ENCODE data around the gene FAM107B. TPM values are rescaled to one million over a fixed set of nuclear protein-coding genes. Genes with fewer than 3 reads are reported as not detected.

Gene FAM107B
- total RNA-seq, 1 donor, result 17.7 TPM

DNA sequence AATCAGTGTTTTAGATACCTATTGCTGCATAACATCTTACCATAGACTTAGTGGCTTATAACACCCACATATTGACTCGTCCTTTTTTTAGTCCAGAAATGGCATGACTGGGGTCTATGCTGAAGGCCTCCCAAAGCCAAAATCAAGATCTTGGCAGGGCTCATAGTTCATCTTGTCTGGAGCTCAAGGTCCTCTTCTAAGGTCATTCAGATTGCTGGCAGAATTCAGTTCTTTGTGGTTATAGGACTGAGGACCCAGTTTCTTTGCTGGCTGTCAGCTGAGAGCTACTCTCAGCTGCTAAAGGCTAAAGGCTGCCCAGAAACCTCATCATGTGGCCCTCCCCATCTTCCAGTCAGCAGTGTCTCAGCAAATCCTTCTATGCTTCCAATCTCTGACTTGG is 165.5 kb downstream of the FAM107B start:
- no peak overlapping the region for H3K4me3 ChIP-seq (ENCODE audit: low read depth, low read length)
- no peak for DNase-seq (ENCODE audit: low read depth)
- TF ChIP-seq, protein P1, sequence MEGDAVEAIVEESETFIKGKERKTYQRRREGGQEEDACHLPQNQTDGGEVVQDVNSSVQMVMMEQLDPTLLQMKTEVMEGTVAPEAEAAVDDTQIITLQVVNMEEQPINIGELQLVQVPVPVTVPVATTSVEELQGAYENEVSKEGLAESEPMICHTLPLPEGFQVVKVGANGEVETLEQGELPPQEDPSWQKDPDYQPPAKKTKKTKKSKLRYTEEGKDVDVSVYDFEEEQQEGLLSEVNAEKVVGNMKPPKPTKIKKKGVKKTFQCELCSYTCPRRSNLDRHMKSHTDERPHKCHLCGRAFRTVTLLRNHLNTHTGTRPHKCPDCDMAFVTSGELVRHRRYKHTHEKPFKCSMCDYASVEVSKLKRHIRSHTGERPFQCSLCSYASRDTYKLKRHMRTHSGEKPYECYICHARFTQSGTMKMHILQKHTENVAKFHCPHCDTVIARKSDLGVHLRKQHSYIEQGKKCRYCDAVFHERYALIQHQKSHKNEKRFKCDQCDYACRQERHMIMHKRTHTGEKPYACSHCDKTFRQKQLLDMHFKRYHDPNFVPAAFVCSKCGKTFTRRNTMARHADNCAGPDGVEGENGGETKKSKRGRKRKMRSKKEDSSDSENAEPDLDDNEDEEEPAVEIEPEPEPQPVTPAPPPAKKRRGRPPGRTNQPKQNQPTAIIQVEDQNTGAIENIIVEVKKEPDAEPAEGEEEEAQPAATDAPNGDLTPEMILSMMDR (IDR thresholded peaks at IDR 0.05; ENCODE audit: insufficient read depth, low read depth, low read length), result no peak

GRCh38 chr10:14608381-14609001 is 166.2 kb downstream of the FAM107B start:
- H3K4me3 ChIP-seq (ENCODE audit: low read depth, low read length), result no peak overlapping the region
- no peak for DNase-seq (ENCODE audit: low read depth)
- TF ChIP-seq, protein P1 (IDR thresholded peaks at IDR 0.05; ENCODE audit: insufficient read depth, low read depth, low read length), result no peak

DNA sequence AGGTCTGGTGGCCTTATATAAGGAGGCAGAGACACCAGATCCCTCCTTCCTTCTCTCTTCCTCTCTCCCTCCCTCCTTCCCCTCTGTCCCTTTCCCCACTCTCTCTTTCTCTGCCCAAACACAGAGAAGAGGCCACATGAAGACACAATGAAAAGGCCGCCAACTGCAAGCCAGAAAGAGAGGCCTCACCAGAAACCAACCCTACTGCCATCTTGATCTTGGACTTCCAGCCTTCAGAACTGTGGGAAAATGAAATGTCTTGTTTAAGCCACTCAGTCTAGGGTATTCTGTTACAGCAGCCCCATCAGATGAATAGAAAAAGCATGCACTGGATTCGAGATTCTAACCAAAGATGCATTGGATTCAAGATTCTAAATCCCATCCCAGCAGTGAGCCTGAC is 168.1 kb downstream of the FAM107B start:
- TF ChIP-seq, protein P1 (IDR thresholded peaks at IDR 0.05; ENCODE audit: insufficient read depth, low read depth, low read length), result no peak
- no peak for DNase-seq (ENCODE audit: low read depth)
- no peak overlapping the region for H3K4me3 ChIP-seq (ENCODE audit: low read depth, low read length)

DNA sequence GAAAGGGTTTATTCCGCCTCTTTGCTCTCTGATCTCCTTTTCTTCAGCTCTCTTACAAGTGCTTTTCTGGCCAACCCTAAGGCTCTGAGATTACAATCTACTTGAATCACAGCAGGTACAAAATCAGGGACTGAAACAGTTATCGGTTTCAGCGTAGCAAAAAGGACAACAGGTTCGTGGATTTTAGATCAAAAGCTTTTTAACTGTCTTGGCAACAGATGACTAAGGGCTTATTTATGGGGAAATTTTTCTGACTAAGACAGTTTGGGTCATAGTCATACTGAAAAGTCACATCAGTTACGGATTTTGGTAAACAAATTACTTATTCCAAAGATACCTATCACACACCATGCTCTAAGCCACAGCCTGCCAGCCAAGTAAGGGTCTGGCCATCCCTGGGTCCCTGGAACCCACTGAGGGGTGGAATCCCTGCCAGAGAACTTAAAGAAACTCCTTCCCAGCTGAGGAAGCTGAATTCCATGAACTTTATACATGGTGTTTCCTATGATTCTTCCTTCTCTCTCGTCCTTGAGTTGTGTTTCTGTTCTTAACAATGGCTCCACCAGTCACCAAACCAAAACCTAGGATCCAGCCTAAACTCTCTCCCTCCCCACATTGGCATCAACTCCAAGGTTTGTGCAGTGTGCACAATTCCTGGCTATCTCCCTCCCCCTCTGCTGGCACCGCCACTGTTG is 169.3 kb downstream of the FAM107B start:
- H3K4me3 ChIP-seq (ENCODE audit: low read depth, low read length), result peak overlapping the region; percentile 71
- TF ChIP-seq, protein P1 (IDR thresholded peaks at IDR 0.05; ENCODE audit: insufficient read depth, low read depth, low read length), result no peak
- peak; percentile 53 for DNase-seq (ENCODE audit: low read depth)

- peak overlapping the region; percentile 71 for H3K4me3 ChIP-seq (ENCODE audit: low read depth, low read length)
- DNase-seq (ENCODE audit: low read depth), result peak; percentile 82
- TF ChIP-seq, protein P1 (IDR thresholded peaks at IDR 0.05; ENCODE audit: insufficient read depth, low read depth, low read length), result no peak
These were observed 170.2 kb downstream of the FAM107B start for GRCh38 chr10:14604181-14605142.

DNA sequence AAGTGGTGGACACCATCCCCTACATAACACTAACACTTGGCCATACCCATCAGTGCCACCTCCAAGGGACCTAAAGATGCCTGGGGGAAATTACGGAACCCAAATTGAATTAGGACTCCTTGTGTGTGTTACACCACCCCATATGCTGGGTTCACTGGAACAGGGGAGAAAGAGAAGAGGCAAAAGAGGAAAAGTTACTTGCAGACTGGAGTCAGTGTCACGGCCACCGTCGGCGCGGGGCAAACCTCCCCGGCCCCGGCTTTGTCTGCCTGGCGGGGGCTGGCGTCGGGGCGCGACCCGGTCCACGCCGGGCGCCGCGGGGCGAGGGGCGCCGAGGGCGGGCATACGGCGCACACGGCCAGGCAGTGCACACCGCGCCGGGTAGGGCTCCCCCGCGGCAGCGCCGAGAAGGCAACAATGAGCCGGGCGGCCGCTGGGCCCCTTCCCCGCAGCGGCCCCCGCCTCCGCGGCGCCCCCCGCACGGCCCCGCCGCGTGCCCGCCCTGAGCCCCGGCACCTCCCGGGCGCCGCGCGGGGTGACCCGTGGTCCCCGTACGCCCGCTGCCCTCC is 171.1 kb downstream of the FAM107B start:
- H3K4me3 ChIP-seq (ENCODE audit: low read depth, low read length), result peak overlapping the region; percentile 66
- TF ChIP-seq, protein P1 (IDR thresholded peaks at IDR 0.05; ENCODE audit: insufficient read depth, low read depth, low read length), result no peak
- DNase-seq (ENCODE audit: low read depth), result no peak
